HG02588 (cell line): ENCODE data around the gene CAV3.
A peak's percentile ranks its signal among the peaks of the same experiment; 100 is the strongest.
"Not testable (repeated sequence)": the region's sequence is repeated elsewhere in the genome, so short reads cannot be mapped to it uniquely, and the experiment has no call there.

Experiments used
- ATAC-seq: cut with Tn5 transposase; IDR thresholded peaks from one replicate; pipeline ENCODE4 v1.9.1; 2021; ENCODE audit warnings: mild to moderate bottlenecking, moderate library complexity; ENCODE audit not compliant: unreplicated experiment

CAV3 gene

DNA sequence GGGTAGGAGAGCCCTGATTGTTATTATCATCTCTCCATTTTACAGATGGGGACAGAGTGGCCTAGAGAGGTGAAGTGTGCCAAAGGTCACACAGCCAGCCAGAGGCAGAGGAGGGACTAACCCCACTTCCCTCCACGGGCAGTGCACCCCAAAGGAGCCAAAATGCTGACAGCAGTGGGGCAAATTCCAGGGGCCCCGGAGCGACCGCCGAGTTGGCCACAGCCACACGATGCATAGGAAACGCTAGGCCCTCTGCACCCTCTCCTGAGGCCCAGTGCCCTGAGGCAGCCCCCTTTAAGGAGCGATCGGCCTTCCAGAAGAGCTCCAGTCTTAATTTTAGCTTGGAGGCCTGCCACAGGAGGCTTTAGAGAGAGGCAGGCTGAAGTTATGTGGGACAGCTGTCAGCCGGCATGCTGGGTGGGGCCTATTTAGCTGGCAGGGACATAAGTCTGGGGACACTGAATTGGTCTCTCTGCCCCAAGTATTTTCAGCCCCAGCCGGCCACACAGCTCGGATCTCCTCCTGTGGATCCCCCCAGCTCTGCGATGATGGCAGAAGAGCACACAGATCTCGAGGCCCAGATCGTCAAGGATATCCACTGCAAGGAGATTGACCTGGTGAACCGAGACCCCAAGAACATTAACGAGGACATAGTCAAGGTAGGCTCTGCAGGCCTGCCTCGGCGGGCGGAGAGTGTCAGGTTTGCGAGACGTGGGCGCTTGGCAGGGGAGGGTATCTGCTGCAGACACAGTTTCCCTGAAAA lies at the start of gene CAV3:
TSS of gene CAV3 (plus strand) at position 471 of the 763 bp plus-strand sequence. CDS start at position 546, 75 bp downstream.
- no peak for ATAC-seq

DNA sequence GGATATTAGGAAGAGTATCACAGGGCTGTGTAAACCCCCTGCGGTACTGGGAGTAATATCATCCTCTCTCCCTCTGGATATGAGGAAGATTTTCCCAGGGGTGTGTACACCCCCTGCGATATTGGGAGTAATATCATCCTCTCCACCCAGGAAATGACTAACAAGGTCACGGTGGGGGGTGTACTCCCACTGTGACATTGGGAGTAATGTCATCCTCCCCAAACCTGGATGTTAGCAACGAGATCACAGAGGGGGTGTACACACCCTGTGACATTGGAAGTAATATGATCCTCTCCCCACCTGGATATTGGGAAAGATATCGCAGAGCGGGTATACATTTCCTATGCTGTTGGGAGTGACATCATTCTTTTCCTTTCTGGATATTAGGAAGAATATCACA lies 48.6 kb upstream of the CAV3 start:
- ATAC-seq: not testable (repeated sequence)

DNA sequence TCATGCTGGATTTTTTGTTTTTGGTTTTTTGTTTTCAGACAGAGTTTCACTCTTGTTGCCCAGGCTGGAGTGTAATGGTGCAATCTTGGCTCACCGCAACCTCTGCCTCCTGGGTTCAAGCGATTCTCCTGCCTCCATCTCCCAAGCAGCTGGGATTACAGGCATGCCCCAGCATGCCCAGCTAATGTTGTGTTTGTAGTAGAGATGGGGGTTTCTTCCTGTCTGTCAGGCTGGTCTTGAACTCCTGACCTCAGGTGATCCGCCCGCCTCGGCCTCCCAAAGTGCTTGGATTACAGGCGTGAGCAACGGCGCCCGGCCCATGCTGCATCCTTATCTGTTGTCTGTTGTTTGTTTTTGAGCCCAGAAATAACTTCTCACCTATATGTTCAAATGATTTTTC lies 42.3 kb upstream of the CAV3 start:
- ATAC-seq: not testable (repeated sequence)

- ATAC-seq: no peak
Observed at GRCh38 chr3:8702560-8702959, 31.0 kb upstream of the CAV3 start.

- no peak for ATAC-seq
Observed at GRCh38 chr3:8705575-8705974, 28.0 kb upstream of the CAV3 start.

GRCh38 chr3:8709287-8709686 lies 24.3 kb upstream of the CAV3 start:
- ATAC-seq: no peak

GRCh38 chr3:8709801-8710507 lies 23.6 kb upstream of the CAV3 start:
- ATAC-seq: no peak

GRCh38 chr3:8712045-8712907 lies 21.3 kb upstream of the CAV3 start:
- ATAC-seq: no peak

GRCh38 chr3:8712908-8713255 lies 20.7 kb upstream of the CAV3 start:
- no peak for ATAC-seq

DNA sequence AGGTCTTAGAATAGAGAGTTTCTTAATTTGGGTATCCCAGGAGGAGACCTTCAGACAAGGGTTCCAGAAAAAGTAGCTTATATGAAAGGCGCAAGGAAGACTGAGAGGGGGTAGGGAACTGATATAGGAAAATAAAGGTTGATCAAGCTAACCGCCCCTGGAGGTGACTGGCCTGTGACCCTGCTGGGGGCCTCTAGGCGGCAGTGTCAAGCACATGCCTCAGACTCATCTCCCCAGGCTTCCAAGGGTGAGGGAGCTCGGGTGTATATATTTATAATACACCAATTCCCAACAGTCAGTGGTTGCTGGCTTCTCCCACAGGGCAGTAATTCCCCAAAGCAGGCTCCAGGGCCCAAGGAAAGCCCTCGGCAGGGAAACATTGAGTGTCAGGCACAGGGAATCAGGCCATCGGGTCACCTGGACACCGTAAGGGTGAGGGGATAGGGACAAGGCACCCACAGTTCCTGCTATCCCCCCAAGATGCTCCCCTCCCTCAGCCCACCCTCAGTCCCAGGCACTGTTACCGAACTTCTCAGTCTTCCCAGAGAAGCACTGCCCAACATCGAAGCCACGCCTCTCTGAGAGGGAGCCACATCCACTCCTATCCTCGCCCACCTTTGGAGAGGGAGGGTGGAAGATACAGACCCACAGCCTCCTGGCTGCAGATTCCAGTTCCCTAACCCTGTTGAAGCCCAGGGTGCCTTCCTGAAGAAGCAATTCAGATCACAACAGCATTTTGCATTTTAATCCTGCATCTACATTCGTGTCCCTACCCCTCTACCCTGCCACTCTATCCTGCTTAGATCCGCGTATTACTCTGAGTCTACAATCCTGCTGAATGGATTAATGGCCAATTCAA lies 19.5 kb upstream of the CAV3 start:
- peak; percentile 70 for ATAC-seq

GRCh38 chr3:8715757-8716156 lies 17.8 kb upstream of the CAV3 start:
- ATAC-seq: not testable (repeated sequence)

- ATAC-seq: no peak
Observed at GRCh38 chr3:8722808-8723207, 10.8 kb upstream of the CAV3 start.

- ATAC-seq: no peak
Observed at GRCh38 chr3:8723612-8724011, 10.0 kb upstream of the CAV3 start.

GRCh38 chr3:8724108-8724752 lies 9.4 kb upstream of the CAV3 start:
- no peak for ATAC-seq

GRCh38 chr3:8727605-8728512 lies 5.7 kb upstream of the CAV3 start:
- ATAC-seq: no peak

GRCh38 chr3:8729479-8729878 lies 4.1 kb upstream of the CAV3 start:
- ATAC-seq: no peak

DNA sequence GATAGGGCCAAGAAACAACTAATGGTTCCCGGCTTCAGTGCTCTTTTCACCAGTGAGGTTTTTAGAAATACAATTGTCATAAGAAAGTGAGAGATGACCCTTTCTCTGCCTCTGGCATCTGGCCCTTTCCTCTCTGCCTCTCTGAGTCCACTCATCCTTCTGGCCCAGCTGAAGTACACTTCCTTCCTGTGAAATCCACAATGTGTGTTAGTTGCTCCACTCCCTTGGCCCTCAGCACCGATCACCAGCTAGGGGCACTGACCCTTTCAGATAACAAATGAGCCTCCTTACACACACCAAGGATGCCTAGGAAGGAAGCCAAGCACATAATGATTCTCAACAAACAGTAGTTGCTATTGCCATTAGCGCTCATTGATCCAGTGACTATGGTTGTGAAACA lies 2.9 kb upstream of the CAV3 start:
- no peak for ATAC-seq

- ATAC-seq: no peak
Observed at GRCh38 chr3:8732413-8732812, 1.2 kb upstream of the CAV3 start.
